ENCODE data around the gene PITHD1.
"Not testable (repeated sequence)": the region's sequence is repeated elsewhere in the genome, so short reads cannot be mapped to it uniquely, and the experiment has no call there.

The PITHD1 gene

GRCh38 chr1:23774174-23774880 lies 3.9 kb upstream of the PITHD1 start:
- no peak for DNase-seq

GRCh38 chr1:23776217-23776616 lies 2.0 kb upstream of the PITHD1 start:
- no peak for DNase-seq

- DNase-seq = no peak
Measured at GRCh38 chr1:23779826-23780371, 1.7 kb downstream of the PITHD1 start.

- not testable (repeated sequence) for DNase-seq
Measured at GRCh38 chr1:23783141-23783540, 4.9 kb downstream of the PITHD1 start.

- no peak for DNase-seq
Measured at GRCh38 chr1:23784846-23785245, 6.6 kb downstream of the PITHD1 start.

GRCh38 chr1:23787701-23788100 lies 9.5 kb downstream of the PITHD1 start:
- no peak for DNase-seq

GRCh38 chr1:23788695-23789094 lies 10.5 kb downstream of the PITHD1 start:
- DNase-seq = no peak

- peak; percentile 77 for DNase-seq
Measured at GRCh38 chr1:23790696-23791515, 12.7 kb downstream of the PITHD1 start, which contains the start of gene LYPLA2. Gene LYPLA2, plus strand, starts transcription at chr1:23791145. Its CDS starts 1,538 bp downstream, at chr1:23792683.

GRCh38 chr1:23791516-23792047 lies 13.4 kb downstream of the PITHD1 start:
- DNase-seq = no peak

GRCh38 chr1:23792151-23792945 lies 14.1 kb downstream of the PITHD1 start:
- no peak for DNase-seq

GRCh38 chr1:23793018-23793781 lies 15.0 kb downstream of the PITHD1 start:
- DNase-seq = no peak

- DNase-seq = no peak
Measured at GRCh38 chr1:23793861-23794731, 15.9 kb downstream of the PITHD1 start.

GRCh38 chr1:23794732-23795182 lies 16.5 kb downstream of the PITHD1 start:
- not testable (repeated sequence) for DNase-seq

- no peak for DNase-seq
Measured at GRCh38 chr1:23795676-23796465, 17.7 kb downstream of the PITHD1 start.

- DNase-seq = no peak
Measured at GRCh38 chr1:23796466-23797271, 18.5 kb downstream of the PITHD1 start.

GRCh38 chr1:23797478-23798448 lies 19.5 kb downstream of the PITHD1 start:
- no peak for DNase-seq

- DNase-seq = no peak
Measured at GRCh38 chr1:23798662-23799142, 20.5 kb downstream of the PITHD1 start.

- DNase-seq = no peak
Measured at GRCh38 chr1:23799255-23799569, 21.0 kb downstream of the PITHD1 start.

Measured in NCI-H446 treated with DMSO at 0.1 percent for 48 hours (cell line).